Hindlimb muscle (tissue), 1 donor: ENCODE measurements around the gene KIAA1549. TPM values are rescaled to one million over a fixed set of nuclear protein-coding genes. Genes with fewer than 3 reads are reported as not detected.

ENCODE experiments used
- DNase-seq: peaks from one replicate; pipeline ENCODE4 v3.0.0-alpha.2; 2013
- polyA plus RNA-seq: library from polyadenylated mRNA; unstranded; fragments of 120-200 nt; gene quantifications from one replicate; pipeline ENCODE4 v1.2.1, GENCODE V29; 2013; ENCODE audit not compliant: insufficient read length

KIAA1549 gene
- polyA plus RNA-seq, 1 donor, result 14.1 TPM

GRCh38 chr7:138880881-138881578 is 100.2 kb downstream of the KIAA1549 start:
- DNase-seq, result peak; percentile 10

GRCh38 chr7:138879356-138879755 is 101.8 kb downstream of the KIAA1549 start:
- no peak for DNase-seq

- no peak for DNase-seq
Observed at GRCh38 chr7:138878856-138879255, 102.3 kb downstream of the KIAA1549 start.

GRCh38 chr7:138878051-138878450 is 103.1 kb downstream of the KIAA1549 start:
- DNase-seq, result no peak

GRCh38 chr7:138876326-138876725 is 104.9 kb downstream of the KIAA1549 start:
- no peak for DNase-seq

- DNase-seq, result no peak
Observed at GRCh38 chr7:138875794-138876193, 105.4 kb downstream of the KIAA1549 start.

GRCh38 chr7:138873220-138873892 is 107.8 kb downstream of the KIAA1549 start:
- no peak for DNase-seq

GRCh38 chr7:138872576-138872975 is 108.6 kb downstream of the KIAA1549 start:
- no peak for DNase-seq

GRCh38 chr7:138871814-138872090 is 109.4 kb downstream of the KIAA1549 start:
- no peak for DNase-seq

GRCh38 chr7:138871065-138871813 is 110.0 kb downstream of the KIAA1549 start:
- DNase-seq, result no peak

- DNase-seq, result no peak
Observed at GRCh38 chr7:138869353-138869752, 111.8 kb downstream of the KIAA1549 start.

- no peak for DNase-seq
Observed at GRCh38 chr7:138868711-138869110, 112.5 kb downstream of the KIAA1549 start.

- DNase-seq, result no peak
Observed at GRCh38 chr7:138867744-138868143, 113.4 kb downstream of the KIAA1549 start.

- DNase-seq, result no peak
Observed at GRCh38 chr7:138866353-138866752, 114.8 kb downstream of the KIAA1549 start.

GRCh38 chr7:138865843-138866242 is 115.3 kb downstream of the KIAA1549 start:
- no peak for DNase-seq

- no peak for DNase-seq
Observed at GRCh38 chr7:138864667-138865066, 116.5 kb downstream of the KIAA1549 start.

GRCh38 chr7:138863931-138864330 is 117.3 kb downstream of the KIAA1549 start:
- no peak for DNase-seq

GRCh38 chr7:138861051-138861450 is 120.1 kb downstream of the KIAA1549 start:
- DNase-seq, result no peak

- no peak for DNase-seq
Observed at GRCh38 chr7:138857728-138858127, 123.5 kb downstream of the KIAA1549 start.

- no peak for DNase-seq
Observed at GRCh38 chr7:138854115-138854645, 127.0 kb downstream of the KIAA1549 start.

GRCh38 chr7:138853448-138853847 is 127.7 kb downstream of the KIAA1549 start:
- DNase-seq, result no peak

GRCh38 chr7:138852469-138852868 is 128.7 kb downstream of the KIAA1549 start:
- no peak for DNase-seq

- DNase-seq, result no peak
Observed at GRCh38 chr7:138849701-138850100, 131.5 kb downstream of the KIAA1549 start.
